Measurements from ENCODE around the gene HS1BP3. TPM values are rescaled to one million over a fixed set of nuclear protein-coding genes. Genes with fewer than 3 reads are reported as not detected.
A peak's percentile ranks its signal among the peaks of the same experiment; 100 is the strongest.

HS1BP3 gene
- total RNA-seq, 1 experiment from 2014 or later = 18.4 TPM

- DNase-seq (ENCODE audit: low read depth) = no peak
Measured at GRCh38 chr2:20588918-20589871, 61.7 kb downstream of the HS1BP3 start.

- no peak for DNase-seq (ENCODE audit: low read depth)
Measured at GRCh38 chr2:20585710-20586594, 64.9 kb downstream of the HS1BP3 start.

DNA sequence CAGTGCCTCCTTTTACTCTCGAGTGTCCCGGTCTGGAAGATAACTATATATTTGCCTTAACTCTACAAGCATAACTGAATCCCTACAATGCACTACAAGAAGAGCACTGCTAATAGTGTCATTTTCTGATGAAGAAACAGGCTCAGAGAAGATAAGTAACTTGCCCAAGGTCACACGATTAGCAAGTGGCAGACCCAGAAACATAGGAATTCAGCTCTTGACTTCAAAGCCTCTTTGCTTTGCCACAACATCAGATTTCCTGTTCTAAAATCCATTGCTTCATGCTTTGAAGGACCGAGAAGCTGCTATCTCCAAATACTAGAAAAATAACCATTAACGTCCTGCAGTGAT, 65.6 kb downstream of the HS1BP3 start:
- no peak for DNase-seq (ENCODE audit: low read depth)

- DNase-seq (ENCODE audit: low read depth) = peak; percentile 99
Measured at GRCh38 chr2:20584399-20585358, 66.2 kb downstream of the HS1BP3 start.

- DNase-seq (ENCODE audit: low read depth) = no peak
Measured at GRCh38 chr2:20584045-20584398, 66.9 kb downstream of the HS1BP3 start.

DNA sequence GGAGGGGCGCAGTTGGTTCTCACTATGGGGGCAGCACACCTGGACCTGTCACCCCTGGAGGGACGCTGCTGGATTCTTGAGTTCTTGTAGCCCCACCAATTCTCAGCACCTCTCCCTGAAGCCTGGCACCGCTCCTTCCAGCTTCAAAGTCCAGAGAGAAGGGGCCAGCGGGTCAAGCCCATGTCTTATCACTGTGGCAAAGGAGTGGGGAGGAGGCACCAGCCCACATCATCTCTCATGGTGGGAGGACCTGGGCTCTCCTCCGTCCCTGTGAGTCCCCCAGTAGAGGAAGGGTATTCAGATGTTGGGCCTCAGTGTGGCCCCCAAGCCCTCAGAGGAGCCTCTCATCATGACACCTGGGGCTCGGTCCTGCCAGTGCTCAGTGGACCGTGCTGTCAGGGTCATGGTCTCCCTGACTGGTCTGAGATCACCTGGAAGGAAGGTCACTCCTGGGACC, 67.4 kb downstream of the HS1BP3 start:
- DNase-seq (ENCODE audit: low read depth) = no peak

- no peak for DNase-seq (ENCODE audit: low read depth)
Measured at GRCh38 chr2:20582600-20583221, 68.2 kb downstream of the HS1BP3 start.

- DNase-seq (ENCODE audit: low read depth) = peak; percentile 48
Measured at GRCh38 chr2:20580690-20581437, 70.0 kb downstream of the HS1BP3 start.

DNA sequence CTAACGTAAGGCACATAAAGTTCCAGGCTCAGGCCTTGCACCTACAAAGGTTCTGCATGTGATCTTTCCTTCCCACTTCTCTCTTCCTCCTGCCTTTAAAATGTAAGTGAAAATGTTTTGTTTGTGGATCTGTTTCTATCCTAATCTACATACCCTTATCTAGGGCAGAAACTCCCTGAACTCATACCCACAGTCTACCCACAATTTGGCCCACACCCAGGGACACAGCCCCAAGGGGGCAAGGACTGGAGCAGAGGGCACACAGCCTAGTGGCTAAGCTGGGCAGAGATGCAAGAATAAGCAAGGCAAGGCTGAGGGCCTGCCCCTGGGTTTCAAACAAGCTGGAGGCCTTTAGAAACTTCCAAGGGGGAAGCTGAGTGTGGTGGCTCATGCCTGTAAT, 71.0 kb downstream of the HS1BP3 start:
- DNase-seq (ENCODE audit: low read depth) = no peak

DNA sequence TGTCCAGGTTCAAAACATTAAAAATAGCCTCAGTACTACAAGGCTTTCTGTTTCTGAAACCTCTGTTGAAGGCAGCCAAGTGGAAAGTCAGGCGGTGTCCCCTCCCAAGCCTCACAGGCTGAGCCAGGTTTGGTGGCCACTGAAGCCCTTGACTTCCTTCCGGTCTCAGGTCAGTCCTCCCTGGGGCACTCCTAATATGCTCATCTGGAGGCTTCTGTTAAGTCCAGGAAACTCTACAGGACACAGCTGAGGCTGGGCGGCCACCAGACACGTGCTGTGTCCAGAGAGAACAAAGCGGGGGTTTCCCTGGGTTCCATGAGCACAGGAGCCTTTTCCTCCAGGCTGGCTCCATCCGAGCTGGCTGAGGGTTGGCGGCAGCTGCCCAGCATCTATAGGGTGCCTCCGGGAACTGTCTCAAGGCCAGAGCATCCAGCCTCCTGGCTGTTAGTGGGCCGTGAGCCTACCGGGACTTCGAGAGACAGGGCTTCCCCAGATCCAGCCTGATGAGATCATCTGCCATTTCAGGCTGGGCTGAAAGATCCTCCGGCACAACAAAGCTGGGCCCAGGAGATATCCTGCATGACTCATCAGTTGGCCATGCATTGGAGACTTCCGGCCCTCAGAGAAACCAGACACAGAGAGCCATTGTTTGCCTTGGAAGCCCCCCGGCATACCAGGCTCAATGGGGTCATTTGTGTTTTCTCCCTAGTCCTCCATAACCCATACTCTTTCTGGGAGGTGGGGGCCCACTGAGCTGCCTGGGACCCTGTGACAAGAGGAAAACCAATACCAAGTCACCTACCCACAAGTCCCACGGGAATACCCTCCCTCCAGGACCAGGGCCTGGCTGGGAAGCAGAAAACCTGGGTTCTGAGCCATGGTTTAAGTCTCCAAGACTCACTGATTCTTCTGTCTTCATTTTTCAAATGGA, 71.7 kb downstream of the HS1BP3 start:
- peak; percentile 98 for DNase-seq (ENCODE audit: low read depth)

GRCh38 chr2:20578266-20578894, 72.5 kb downstream of the HS1BP3 start:
- DNase-seq (ENCODE audit: low read depth) = no peak

GRCh38 chr2:20577495-20578235, 73.2 kb downstream of the HS1BP3 start:
- DNase-seq (ENCODE audit: low read depth) = peak; percentile 63

GRCh38 chr2:20576598-20577115, 74.2 kb downstream of the HS1BP3 start:
- no peak for DNase-seq (ENCODE audit: low read depth)

- DNase-seq (ENCODE audit: low read depth) = no peak
Measured at GRCh38 chr2:20575935-20576597, 74.8 kb downstream of the HS1BP3 start.

GRCh38 chr2:20575414-20575813, 75.5 kb downstream of the HS1BP3 start:
- no peak for DNase-seq (ENCODE audit: low read depth)

- DNase-seq (ENCODE audit: low read depth) = no peak
Measured at GRCh38 chr2:20574930-20575329, 76.0 kb downstream of the HS1BP3 start.
